Activated CD4-positive, alpha-beta memory T cell treated with anti-CD3 and anti-CD28 coated beads, Interleukin-2, amount 10 ng/mL, durations not matched to agents 7 days and 5 days (primary cell): ENCODE results near the gene NR2E3. TPM values are rescaled to one million over a fixed set of nuclear protein-coding genes. Genes with fewer than 3 reads are reported as not detected.

Experiments
- CTCF ChIA-PET: fragments of 350-600 bp; sonication (Branson Sonifier 250); formaldehyde crosslinking; loops from one replicate; lab custom pipeline; 2021; ENCODE audit warnings: antibody characterized with exemption, inconsistent platforms; lab: Charles Lee
- POLR2A ChIA-PET: fragments of 350-600 bp; sonication (Branson Sonifier 250); formaldehyde crosslinking; loops from one replicate; lab custom pipeline; 2021; ENCODE audit warnings: antibody characterized with exemption; lab: Charles Lee
- DNase-seq: peaks from one replicate; pipeline ENCODE4 v3.0.0-alpha.2; 2020
- H3K27ac Mint-ChIP-seq: one replicate; pipeline ENCODE4 v1.8.0; 2021; ENCODE audit warnings: mild to moderate bottlenecking, mixed read lengths
- H3K27me3 Mint-ChIP-seq: one replicate; pipeline ENCODE4 v1.8.0; 2021; ENCODE audit warnings: mixed read lengths
- H3K36me3 Mint-ChIP-seq: one replicate; pipeline ENCODE4 v1.8.0; 2021; ENCODE audit warnings: low read depth, mixed read lengths
- H3K4me1 Mint-ChIP-seq: one replicate; pipeline ENCODE4 v1.8.0; 2021; ENCODE audit warnings: mixed read lengths
- H3K4me3 Mint-ChIP-seq: one replicate; pipeline ENCODE4 v1.8.0; 2021; ENCODE audit warnings: mild to moderate bottlenecking, mixed read lengths
- H3K9me3 Mint-ChIP-seq: one replicate; pipeline ENCODE4 v1.8.0; 2021; ENCODE audit warnings: mixed read lengths
- total RNA-seq, 2 experiments: library from RNA; stranded (reverse); gene quantifications; one replicate each; pipeline ENCODE4 v1.2.3, GENCODE V29; 2021

The NR2E3 gene
- not detected for total RNA-seq

GRCh38 chr15:71810256-71811035 lies at the start of gene NR2E3:
TSS of gene NR2E3 (plus strand) at chr15:71810554. CDS start at chr15:71810744, 190 bp downstream.
- POLR2A ChIA-PET = no interaction called here
- H3K27me3 Mint-ChIP-seq = no peaks in the 10 kb centered on the region
- H3K9me3 Mint-ChIP-seq = no peaks in the 10 kb centered on the region
- CTCF ChIA-PET = no interaction called here
- no peak within 1 kb of the TSS for H3K4me3 Mint-ChIP-seq
- no peak within 1 kb of the TSS for H3K27ac Mint-ChIP-seq
- no peaks in the 10 kb centered on the region for H3K4me1 Mint-ChIP-seq
- H3K36me3 Mint-ChIP-seq = no peaks in the 10 kb centered on the region
- no peak for DNase-seq

GRCh38 chr15:71760852-71761251 lies 49.5 kb upstream of the NR2E3 start:
- CTCF ChIA-PET = no interaction called here
- H3K27me3 Mint-ChIP-seq = peaks cover 10% of the 10 kb centered on the region
- peaks cover 7% of the 10 kb centered on the region for H3K9me3 Mint-ChIP-seq

GRCh38 chr15:71761649-71762048 lies 48.7 kb upstream of the NR2E3 start:
- H3K4me3 Mint-ChIP-seq = no peak overlapping the region
- peaks cover 7% of the 10 kb centered on the region for H3K9me3 Mint-ChIP-seq
- DNase-seq = no peak
- no peaks in the 10 kb centered on the region for H3K36me3 Mint-ChIP-seq
- H3K27me3 Mint-ChIP-seq = peaks cover 11% of the 10 kb centered on the region
- peaks cover 5% of the 10 kb centered on the region for H3K4me1 Mint-ChIP-seq
- no peak overlapping the region for H3K27ac Mint-ChIP-seq
- ChIA-PET POLR2A (no interaction called here), CTCF (no interaction called here)

More at GRCh38 chr15:71760852-71761251, 49.5 kb upstream of the NR2E3 start:
- POLR2A ChIA-PET = no interaction called here
- no peak for DNase-seq
- peaks cover 5% of the 10 kb centered on the region for H3K4me1 Mint-ChIP-seq
- no peak overlapping the region for H3K4me3 Mint-ChIP-seq
- no peaks in the 10 kb centered on the region for H3K36me3 Mint-ChIP-seq
- no peak overlapping the region for H3K27ac Mint-ChIP-seq

GRCh38 chr15:71768184-71768583 lies 42.2 kb upstream of the NR2E3 start:
- Mint-ChIP-seq H3K9me3 (no peaks in the 10 kb centered on the region), H3K27ac (no peak overlapping the region), H3K4me1 (no peaks in the 10 kb centered on the region), H3K4me3 (no peak overlapping the region), H3K36me3 (no peaks in the 10 kb centered on the region), H3K27me3 (peaks cover 11% of the 10 kb centered on the region)
- ChIA-PET POLR2A (no interaction called here), CTCF (interaction anchor here (0.6 kb wide), 1 partner anchor 35 kb away, joined by 4 read pairs; no protein-coding TSS in a partner anchor)
- no peak for DNase-seq

- no peak overlapping the region for H3K27ac Mint-ChIP-seq
- H3K9me3 Mint-ChIP-seq = no peaks in the 10 kb centered on the region
- H3K4me3 Mint-ChIP-seq = no peak overlapping the region
- peaks cover 5% of the 10 kb centered on the region for H3K27me3 Mint-ChIP-seq
- DNase-seq = no peak
- CTCF ChIA-PET = interaction anchor here (0.8 to 1.1 kb wide), 2 partner anchors 30 to 382 kb away, joined by 4 read pairs; no protein-coding TSS in a partner anchor
- no peaks in the 10 kb centered on the region for H3K36me3 Mint-ChIP-seq
- POLR2A ChIA-PET = no interaction called here
- H3K4me1 Mint-ChIP-seq = no peaks in the 10 kb centered on the region
Measured at GRCh38 chr15:71773206-71773859, 37.0 kb upstream of the NR2E3 start.

- no peak overlapping the region for H3K4me3 Mint-ChIP-seq
- H3K27ac Mint-ChIP-seq = no peak overlapping the region
Measured at GRCh38 chr15:71775856-71776255, 34.5 kb upstream of the NR2E3 start.

GRCh38 chr15:71776304-71776703 lies 34.0 kb upstream of the NR2E3 start:
- Mint-ChIP-seq H3K27me3 (peaks cover 2% of the 10 kb centered on the region), H3K9me3 (no peaks in the 10 kb centered on the region), H3K27ac (no peak overlapping the region), H3K4me3 (no peak overlapping the region), H3K36me3 (no peaks in the 10 kb centered on the region), H3K4me1 (peaks cover 15% of the 10 kb centered on the region)
- CTCF ChIA-PET = interaction anchor here (0.9 to 1.1 kb wide), 2 partner anchors 26 to 32 kb away, joined by 4 read pairs; no protein-coding TSS in a partner anchor
- POLR2A ChIA-PET = no interaction called here
- no peak for DNase-seq

More at GRCh38 chr15:71775856-71776255, 34.5 kb upstream of the NR2E3 start:
- ChIA-PET CTCF (interaction anchor here (0.9 to 1.1 kb wide), 2 partner anchors 26 to 32 kb away, joined by 4 read pairs; no protein-coding TSS in a partner anchor), POLR2A (no interaction called here)
- Mint-ChIP-seq H3K4me1 (peaks cover 11% of the 10 kb centered on the region), H3K27me3 (peaks cover 5% of the 10 kb centered on the region), H3K36me3 (no peaks in the 10 kb centered on the region), H3K9me3 (no peaks in the 10 kb centered on the region)
- DNase-seq = no peak

GRCh38 chr15:71777216-71777943 lies 33.0 kb upstream of the NR2E3 start:
- Mint-ChIP-seq H3K27ac (no peak overlapping the region), H3K27me3 (no peaks in the 10 kb centered on the region), H3K36me3 (no peaks in the 10 kb centered on the region), H3K9me3 (no peaks in the 10 kb centered on the region), H3K4me1 (peaks cover 22% of the 10 kb centered on the region), H3K4me3 (no peak overlapping the region)
- no peak for DNase-seq
- POLR2A ChIA-PET = no interaction called here
- CTCF ChIA-PET = no interaction called here

GRCh38 chr15:71779073-71779797 lies 31.1 kb upstream of the NR2E3 start:
- DNase-seq = no peak
- H3K4me3 Mint-ChIP-seq = no peak overlapping the region
- peaks cover 22% of the 10 kb centered on the region for H3K4me1 Mint-ChIP-seq
- no peaks in the 10 kb centered on the region for H3K9me3 Mint-ChIP-seq
- POLR2A ChIA-PET = no interaction called here
- peaks cover 3% of the 10 kb centered on the region for H3K27me3 Mint-ChIP-seq
- H3K36me3 Mint-ChIP-seq = no peaks in the 10 kb centered on the region
- CTCF ChIA-PET = interaction anchor here (0.7 to 3.0 kb wide), 6 partner anchors 9 to 378 kb away, joined by 3 to 22 read pairs (median 4); no protein-coding TSS in a partner anchor
- no peak overlapping the region for H3K27ac Mint-ChIP-seq

GRCh38 chr15:71780115-71780976 lies 30.0 kb upstream of the NR2E3 start:
- DNase-seq = peak; percentile 44
- H3K4me3 Mint-ChIP-seq = no peak overlapping the region
- ChIA-PET CTCF (interaction anchor here (0.7 to 3.0 kb wide), 11 partner anchors 8 to 389 kb away, joined by 3 to 22 read pairs (median 5); no protein-coding TSS in a partner anchor), POLR2A (interaction anchor here (1.3 to 1.6 kb wide), 2 partner anchors 28 to 35 kb away, joined by 3 to 4 read pairs; no protein-coding TSS in a partner anchor)
- H3K4me1 Mint-ChIP-seq = peaks cover 22% of the 10 kb centered on the region
- H3K36me3 Mint-ChIP-seq = no peaks in the 10 kb centered on the region
- H3K9me3 Mint-ChIP-seq = no peaks in the 10 kb centered on the region
- H3K27me3 Mint-ChIP-seq = peaks cover 3% of the 10 kb centered on the region
- H3K27ac Mint-ChIP-seq = peak overlapping the region; percentile 53

GRCh38 chr15:71781179-71781964 lies 29.0 kb upstream of the NR2E3 start:
- ChIA-PET CTCF (interaction anchor here (0.9 to 3.0 kb wide), 10 partner anchors 9 to 388 kb away, joined by 3 to 22 read pairs (median 5); no protein-coding TSS in a partner anchor), POLR2A (interaction anchor here (1.6 kb wide), 1 partner anchor 29 kb away, joined by 4 read pairs; no protein-coding TSS in a partner anchor)
- H3K36me3 Mint-ChIP-seq = no peaks in the 10 kb centered on the region
- H3K27me3 Mint-ChIP-seq = peaks cover 6% of the 10 kb centered on the region
- H3K4me3 Mint-ChIP-seq = peak overlapping the region; percentile 51
- DNase-seq = peak; percentile 22
- no peaks in the 10 kb centered on the region for H3K9me3 Mint-ChIP-seq
- peaks cover 22% of the 10 kb centered on the region for H3K4me1 Mint-ChIP-seq
- H3K27ac Mint-ChIP-seq = peak overlapping the region; percentile 62
